Measurements from ENCODE around the gene PWWP2A. TPM values are rescaled to one million over a fixed set of nuclear protein-coding genes. Genes with fewer than 3 reads are reported as not detected.
A peak's percentile ranks its signal among the peaks of the same experiment; 100 is the strongest.

The PWWP2A gene
- total RNA-seq, 1 experiment from 2014 or later = 34.4 TPM

DNA sequence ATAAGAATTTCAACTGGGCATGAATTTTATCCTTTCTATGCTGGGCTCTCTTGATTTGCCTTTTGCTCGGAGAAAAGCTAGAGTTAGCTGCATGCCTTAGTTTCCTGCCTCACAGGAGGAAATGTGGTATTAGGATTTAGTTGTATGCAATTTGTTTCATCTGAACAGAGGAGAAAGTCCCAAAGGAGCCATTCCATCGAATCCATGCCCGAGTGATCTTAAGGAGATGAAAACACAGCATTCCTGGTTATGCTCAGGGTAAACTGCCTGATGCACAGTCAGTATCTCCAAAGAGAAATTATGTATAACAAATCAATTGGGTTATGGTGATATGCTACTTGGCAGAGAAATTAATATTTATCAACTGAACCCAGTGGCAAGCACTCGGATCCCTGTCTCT, 59.2 kb downstream of the PWWP2A start:
- H3K9me3 ChIP-seq = no peaks in the 10 kb centered on the region
- peaks cover 6% of the 10 kb centered on the region for H3K36me3 ChIP-seq (ENCODE audit: control insufficient read depth, insufficient read depth, low read length)
- peaks cover 20% of the 10 kb centered on the region for H3K4me1 ChIP-seq
- no peak overlapping the region for H3K4me3 Mint-ChIP-seq (ENCODE audit: unreplicated experiment)
- no peak overlapping the region for H3K27ac Mint-ChIP-seq (ENCODE audit: unreplicated experiment)
- peaks cover 29% of the 10 kb centered on the region for H3K36me3 Mint-ChIP-seq (ENCODE audit: insufficient read depth, unreplicated experiment)
- intact Hi-C loops (cut with micrococcal nuclease; ENCODE audit: unreplicated experiment) = no loop called here
- H3K9me3 Mint-ChIP-seq (ENCODE audit: unreplicated experiment) = no peaks in the 10 kb centered on the region
- H3K4me1 Mint-ChIP-seq (ENCODE audit: low read depth, unreplicated experiment) = peaks cover 9% of the 10 kb centered on the region
- H3K4me3 ChIP-seq (ENCODE audit: low read depth, low read length) = no peak overlapping the region
- H3K27me3 ChIP-seq (replicated peaks; ENCODE audit: control insufficient read depth, insufficient read depth, low read length) = no peaks in the 10 kb centered on the region
- ChIA-PET CTCF (no interaction called here), POLR2A (no interaction called here)
- TF ChIP-seq, protein P1, sequence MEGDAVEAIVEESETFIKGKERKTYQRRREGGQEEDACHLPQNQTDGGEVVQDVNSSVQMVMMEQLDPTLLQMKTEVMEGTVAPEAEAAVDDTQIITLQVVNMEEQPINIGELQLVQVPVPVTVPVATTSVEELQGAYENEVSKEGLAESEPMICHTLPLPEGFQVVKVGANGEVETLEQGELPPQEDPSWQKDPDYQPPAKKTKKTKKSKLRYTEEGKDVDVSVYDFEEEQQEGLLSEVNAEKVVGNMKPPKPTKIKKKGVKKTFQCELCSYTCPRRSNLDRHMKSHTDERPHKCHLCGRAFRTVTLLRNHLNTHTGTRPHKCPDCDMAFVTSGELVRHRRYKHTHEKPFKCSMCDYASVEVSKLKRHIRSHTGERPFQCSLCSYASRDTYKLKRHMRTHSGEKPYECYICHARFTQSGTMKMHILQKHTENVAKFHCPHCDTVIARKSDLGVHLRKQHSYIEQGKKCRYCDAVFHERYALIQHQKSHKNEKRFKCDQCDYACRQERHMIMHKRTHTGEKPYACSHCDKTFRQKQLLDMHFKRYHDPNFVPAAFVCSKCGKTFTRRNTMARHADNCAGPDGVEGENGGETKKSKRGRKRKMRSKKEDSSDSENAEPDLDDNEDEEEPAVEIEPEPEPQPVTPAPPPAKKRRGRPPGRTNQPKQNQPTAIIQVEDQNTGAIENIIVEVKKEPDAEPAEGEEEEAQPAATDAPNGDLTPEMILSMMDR (IDR thresholded peaks at IDR 0.05; ENCODE audit: insufficient read depth in 1 of 2, low read depth in 1 of 2, low read length in 1 of 2, severe bottlenecking in 1 of 2, unreplicated experiment in 1 of 2) = no peak
- no TSS peak for BruUV-seq (replicated peaks)
- H3K27me3 Mint-ChIP-seq (ENCODE audit: insufficient read depth, unreplicated experiment) = no peaks in the 10 kb centered on the region
- no peak for DNase-seq

DNA sequence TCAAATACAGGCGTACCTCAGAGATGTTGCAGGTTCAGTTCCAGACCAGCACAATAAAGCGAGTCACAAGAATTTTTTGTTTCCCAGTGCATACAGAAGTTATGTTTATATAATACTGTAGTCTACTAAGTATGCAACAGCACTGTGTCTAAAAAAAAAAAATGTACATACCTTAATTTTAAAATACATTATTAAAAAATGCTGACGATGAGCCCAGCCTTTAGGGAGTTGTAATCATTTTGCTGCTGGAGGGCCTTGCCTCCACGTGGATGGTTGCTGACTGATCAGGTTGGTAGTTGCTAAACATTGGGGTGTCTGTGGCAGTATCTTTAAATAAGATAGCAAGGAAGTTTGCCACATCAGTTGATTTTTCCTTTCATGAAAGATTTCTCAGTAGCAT, 62.0 kb downstream of the PWWP2A start:
- intact Hi-C loops (cut with micrococcal nuclease; ENCODE audit: unreplicated experiment) = no loop called here
- H3K36me3 Mint-ChIP-seq (ENCODE audit: insufficient read depth, unreplicated experiment) = peaks cover 45% of the 10 kb centered on the region
- BruUV-seq (replicated peaks) = no TSS peak

DNA sequence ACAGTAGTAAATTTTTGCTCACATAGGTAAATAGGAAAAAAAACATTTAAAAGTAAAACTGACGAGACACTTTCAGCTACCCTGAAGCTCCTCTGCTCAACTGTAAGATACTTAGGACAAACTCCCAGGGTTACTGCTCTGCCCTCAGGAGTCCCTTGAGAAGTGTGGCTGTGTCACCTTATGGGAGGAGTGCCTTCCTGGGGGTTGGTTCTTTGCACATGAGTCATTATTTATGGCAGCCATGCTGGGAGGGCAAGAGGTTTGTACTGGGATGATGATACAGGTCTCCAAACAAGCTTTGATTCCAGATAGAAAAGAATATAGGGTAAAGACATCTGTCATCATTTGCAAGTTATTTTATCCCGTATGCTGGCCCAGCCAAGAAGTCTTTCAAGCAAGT, 64.4 kb downstream of the PWWP2A start:
- Histone ChIP-seq H3K4me3 (ENCODE audit: low read depth, low read length) (no peak overlapping the region), H3K9me3 (no peaks in the 10 kb centered on the region), H3K27me3 (replicated peaks; ENCODE audit: control insufficient read depth, insufficient read depth, low read length) (no peaks in the 10 kb centered on the region), H3K36me3 (ENCODE audit: control insufficient read depth, insufficient read depth, low read length) (peaks cover 4% of the 10 kb centered on the region), H3K4me1 (no peaks in the 10 kb centered on the region; the same call in 1 of the 2 replicates)
- no peaks in the 10 kb centered on the region for H3K27me3 Mint-ChIP-seq (ENCODE audit: insufficient read depth, unreplicated experiment)
- no TSS peak for BruUV-seq (replicated peaks)
- ChIA-PET CTCF (interaction anchor here (1.8 kb wide), 1 partner anchor 33 kb away, joined by 5 read pairs; no protein-coding TSS in a partner anchor), POLR2A (no interaction called here)
- TF ChIP-seq, protein P1 (IDR thresholded peaks at IDR 0.05; ENCODE audit: insufficient read depth in 1 of 2, low read depth in 1 of 2, low read length in 1 of 2, severe bottlenecking in 1 of 2, unreplicated experiment in 1 of 2) = no peak
- H3K9me3 Mint-ChIP-seq (ENCODE audit: unreplicated experiment) = no peaks in the 10 kb centered on the region
- no peak overlapping the region for H3K27ac Mint-ChIP-seq (ENCODE audit: unreplicated experiment)
- no peak overlapping the region for H3K4me3 Mint-ChIP-seq (ENCODE audit: unreplicated experiment)
- peaks cover 6% of the 10 kb centered on the region for H3K4me1 Mint-ChIP-seq (ENCODE audit: low read depth, unreplicated experiment)
- intact Hi-C loops (cut with micrococcal nuclease; ENCODE audit: unreplicated experiment) = no loop called here
- peak in 1 of 2 experiments; percentile 21 for DNase-seq
- peaks cover 67% of the 10 kb centered on the region for H3K36me3 Mint-ChIP-seq (ENCODE audit: insufficient read depth, unreplicated experiment)

More for the DNA sequence above, 62.0 kb downstream of the PWWP2A start:
- no peaks in the 10 kb centered on the region for H3K9me3 Mint-ChIP-seq (ENCODE audit: unreplicated experiment)
- Histone ChIP-seq H3K4me1 (no peaks in the 10 kb centered on the region; the same call in 1 of the 2 replicates), H3K4me3 (ENCODE audit: low read depth, low read length) (no peak overlapping the region), H3K27me3 (replicated peaks; ENCODE audit: control insufficient read depth, insufficient read depth, low read length) (no peaks in the 10 kb centered on the region), H3K9me3 (no peaks in the 10 kb centered on the region), H3K36me3 (ENCODE audit: control insufficient read depth, insufficient read depth, low read length) (peaks cover 4% of the 10 kb centered on the region)
- no peak for DNase-seq
- H3K4me1 Mint-ChIP-seq (ENCODE audit: low read depth, unreplicated experiment) = peaks cover 6% of the 10 kb centered on the region
- no peak overlapping the region for H3K4me3 Mint-ChIP-seq (ENCODE audit: unreplicated experiment)
- CTCF ChIA-PET = no interaction called here
- POLR2A ChIA-PET = no interaction called here
- TF ChIP-seq, protein P1 (IDR thresholded peaks at IDR 0.05; ENCODE audit: insufficient read depth in 1 of 2, low read depth in 1 of 2, low read length in 1 of 2, severe bottlenecking in 1 of 2, unreplicated experiment in 1 of 2) = no peak
- H3K27me3 Mint-ChIP-seq (ENCODE audit: insufficient read depth, unreplicated experiment) = no peaks in the 10 kb centered on the region
- H3K27ac Mint-ChIP-seq (ENCODE audit: unreplicated experiment) = no peak overlapping the region

Measured in Caco-2 (cell line).